GM12873 (cell line): Measurements from ENCODE around the gene C10orf143.

Source experiments
- CTCF ChIP-seq: IDR thresholded peaks from 2 replicates; pipeline ENCODE4 v1.5.1; 2012; ENCODE audit warnings: low read depth, mild to moderate bottlenecking, moderate library complexity, low read length, control low read depth; ENCODE audit not compliant: insufficient read depth; ENCODE audit errors: missing control alignments

Gene C10orf143

GRCh38 chr10:130138479-130138866, 27.8 kb upstream of the C10orf143 start:
- no peak for TF ChIP-seq CTCF

- no peak for TF ChIP-seq CTCF
These were observed 27.2 kb upstream of the C10orf143 start for GRCh38 chr10:130137659-130138478.

- TF ChIP-seq CTCF, result no peak
These were observed 26.4 kb upstream of the C10orf143 start for GRCh38 chr10:130137090-130137448.

GRCh38 chr10:130136226-130137089, 25.8 kb upstream of the C10orf143 start, which contains the start of gene GLRX3:
GLRX3 (plus strand) TSS chr10:130136391; CDS start chr10:130136421, 30 bp downstream.
- no peak for TF ChIP-seq CTCF

- TF ChIP-seq CTCF, result no peak
These were observed 25.1 kb upstream of the C10orf143 start for GRCh38 chr10:130135676-130136225.

GRCh38 chr10:130128922-130129321, 18.3 kb upstream of the C10orf143 start:
- no peak for TF ChIP-seq CTCF
